Measurements from ENCODE around the gene GTF2H1.
"Not testable (repeated sequence)": the region's sequence is repeated elsewhere in the genome, so short reads cannot be mapped to it uniquely, and the experiment has no call there.

Gene GTF2H1

DNA sequence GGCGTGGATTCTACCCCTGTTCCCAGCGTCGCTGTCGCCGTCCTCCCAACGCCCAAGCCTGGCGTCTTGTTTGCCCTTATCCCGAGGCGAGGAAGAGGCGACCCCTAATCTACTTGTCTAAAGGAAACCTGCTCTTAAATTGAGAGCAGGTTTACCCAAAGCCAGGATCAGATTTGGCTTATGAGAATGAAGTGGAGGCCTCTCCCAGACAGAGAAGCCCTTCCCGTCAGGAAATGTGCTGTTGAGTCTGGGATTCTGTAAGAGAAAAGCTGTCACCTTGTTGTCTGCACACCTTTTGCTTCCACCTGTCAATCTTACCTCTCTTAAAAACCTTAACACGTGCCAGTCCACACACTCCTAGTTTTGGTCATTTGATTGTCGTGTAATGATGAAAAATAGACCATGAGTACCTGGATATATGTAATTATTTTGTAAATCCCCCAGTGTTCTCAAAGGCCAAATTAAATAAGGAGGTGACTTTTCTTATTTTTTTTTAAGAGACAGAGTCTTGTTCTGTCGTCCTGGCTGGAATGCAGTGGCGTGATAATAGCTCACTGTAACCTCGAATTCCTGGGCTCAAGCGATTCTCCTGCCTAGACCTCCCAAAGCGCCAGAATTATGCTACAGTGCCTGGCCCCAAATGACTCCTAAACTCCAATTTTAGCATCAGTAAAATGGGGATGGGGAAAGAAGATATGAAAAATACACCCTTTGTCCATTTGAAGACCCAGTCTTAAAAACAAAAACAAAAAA is 627 bp downstream of the GTF2H1 start:
- H3K27ac ChIP-seq (ENCODE audit: extremely low read depth, low read depth, low read length): no peak overlapping the region; the same call in 1 of the 2 replicates
- no peaks in the 10 kb centered on the region for H3K4me1 ChIP-seq (ENCODE audit: control insufficient read depth, insufficient read depth, low read length)
- peaks cover 0 to 35% of the 10 kb centered on the region in 2 experiments; a peak in 1 of 3 replicates for H3K36me3 ChIP-seq (ENCODE audit: control insufficient read depth in 2 of 2, insufficient read depth in 1 of 2, low read length in 2 of 2)
- H3K4me3 ChIP-seq (ENCODE audit: low read depth, low read length): peak overlapping the region; percentile 100
- ChIA-PET CTCF (interaction anchor here (1.5 kb wide), 1 partner anchor 79 kb away, joined by 4 read pairs; no protein-coding TSS in a partner anchor), POLR2A (interaction anchor here (1.1 to 3.8 kb wide), 4 partner anchors 8 to 72 kb away, joined by 3 to 30 read pairs (median 4); partner anchors contain the start of gene LDHA)
- H3K9me3 ChIP-seq (ENCODE audit: control insufficient read depth, insufficient read depth, low read depth, low read length): no peaks in the 10 kb centered on the region
- no peak for TF ChIP-seq GFI1B (tag by site-specific recombination; IDR thresholded peaks at IDR 0.05)
- TF ChIP-seq SP7 (tag by site-specific recombination; IDR thresholded peaks at IDR 0.05): no peak
- TF ChIP-seq ZNF707 (tag by site-specific recombination; IDR thresholded peaks at IDR 0.05): no peak
- no peak for TF ChIP-seq ZNF112 (tag by site-specific recombination; IDR thresholded peaks at IDR 0.05)

DNA sequence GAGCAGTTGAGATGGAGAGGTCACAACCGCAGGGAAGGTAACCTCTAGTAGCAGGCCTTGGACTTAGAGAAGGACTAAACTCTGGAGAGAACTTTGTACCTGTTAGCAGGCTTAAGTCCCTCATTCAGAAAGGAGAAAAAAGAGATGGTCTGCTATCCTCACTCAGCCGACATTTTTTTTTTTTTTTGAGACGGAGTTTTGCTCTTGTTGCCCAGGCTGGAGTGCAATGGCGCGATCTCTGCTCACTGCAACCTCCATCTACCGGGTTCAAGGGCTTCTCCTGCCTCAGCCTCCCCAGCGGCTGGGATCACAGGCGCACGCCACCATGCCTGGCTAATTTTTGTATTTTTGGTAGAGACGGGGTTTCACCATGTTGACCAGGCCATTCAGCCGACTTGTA is 1.5 kb downstream of the GTF2H1 start:
- POLR2A ChIA-PET; H3K4me1 ChIP-seq (ENCODE audit: control insufficient read depth, insufficient read depth, low read length); CTCF ChIA-PET; H3K4me3 ChIP-seq (ENCODE audit: low read depth, low read length); H3K27ac ChIP-seq (ENCODE audit: extremely low read depth, low read depth, low read length); H3K9me3 ChIP-seq (ENCODE audit: control insufficient read depth, insufficient read depth, low read depth, low read length): not testable (repeated sequence)
- peaks cover 0 to 35% of the 10 kb centered on the region in 2 experiments; a peak in 1 of 3 replicates for H3K36me3 ChIP-seq (ENCODE audit: control insufficient read depth in 2 of 2, insufficient read depth in 1 of 2, low read length in 2 of 2)

DNA sequence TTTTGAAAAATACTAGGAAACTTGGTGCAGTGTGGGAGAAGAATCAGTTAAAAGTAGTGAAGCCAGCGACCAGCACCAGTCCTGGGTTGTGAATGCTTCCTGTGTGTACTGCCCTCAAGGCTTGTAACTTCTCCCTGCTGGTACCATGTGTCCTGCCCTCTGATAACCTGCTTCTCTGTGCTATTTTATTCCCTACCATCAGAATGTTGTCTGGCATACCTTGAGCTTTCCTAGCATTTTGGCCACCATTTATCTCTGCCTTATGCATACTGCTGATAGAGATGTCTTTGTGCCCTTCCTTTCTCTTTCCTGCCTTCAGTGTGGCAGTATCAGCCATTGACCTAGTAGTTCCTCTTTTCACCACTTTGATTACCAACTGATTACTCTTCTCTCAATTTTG is 2.0 kb downstream of the GTF2H1 start:
- Histone ChIP-seq H3K4me1 (ENCODE audit: control insufficient read depth, insufficient read depth, low read length) (no peaks in the 10 kb centered on the region), H3K9me3 (ENCODE audit: control insufficient read depth, insufficient read depth, low read depth, low read length) (no peaks in the 10 kb centered on the region), H3K27ac (ENCODE audit: extremely low read depth, low read depth, low read length) (no peak overlapping the region), H3K4me3 (ENCODE audit: low read depth, low read length) (no peak overlapping the region), H3K36me3 (ENCODE audit: control insufficient read depth in 2 of 2, insufficient read depth in 1 of 2, low read length in 2 of 2) (peaks cover 0 to 40% of the 10 kb centered on the region in 2 experiments; a peak in 1 of 3 replicates)
- ChIA-PET POLR2A (no interaction called here), CTCF (no interaction called here)
- TF ChIP-seq GLIS2 (tag by site-specific recombination; IDR thresholded peaks at IDR 0.05) (no peak), ZNF274 (IDR thresholded peaks at IDR 0.05; ENCODE audit: low read length) (no peak), ZNF274 (tag by site-specific recombination; IDR thresholded peaks at IDR 0.05; ENCODE audit: borderline replicate concordance) (no peak), ZNF350 (tag by site-specific recombination; IDR thresholded peaks at IDR 0.05) (no peak), ZBTB7A (tag by site-specific recombination; IDR thresholded peaks at IDR 0.05; ENCODE audit: low read depth) (no peak), INSM2 (tag by site-specific recombination; IDR thresholded peaks at IDR 0.05) (no peak), HOXC10 (CRISPR knock-in tag; IDR thresholded peaks at IDR 0.05) (no peak), ZNF239 (tag by site-specific recombination; IDR thresholded peaks at IDR 0.05) (no peak), ZNF621 (tag by site-specific recombination; IDR thresholded peaks at IDR 0.05) (no peak), MEIS1 (CRISPR knock-in tag; IDR thresholded peaks at IDR 0.05; ENCODE audit: borderline replicate concordance) (no peak), YY2 (tag by site-specific recombination; IDR thresholded peaks at IDR 0.05) (no peak)
- TF ChIP-seq, protein P1, sequence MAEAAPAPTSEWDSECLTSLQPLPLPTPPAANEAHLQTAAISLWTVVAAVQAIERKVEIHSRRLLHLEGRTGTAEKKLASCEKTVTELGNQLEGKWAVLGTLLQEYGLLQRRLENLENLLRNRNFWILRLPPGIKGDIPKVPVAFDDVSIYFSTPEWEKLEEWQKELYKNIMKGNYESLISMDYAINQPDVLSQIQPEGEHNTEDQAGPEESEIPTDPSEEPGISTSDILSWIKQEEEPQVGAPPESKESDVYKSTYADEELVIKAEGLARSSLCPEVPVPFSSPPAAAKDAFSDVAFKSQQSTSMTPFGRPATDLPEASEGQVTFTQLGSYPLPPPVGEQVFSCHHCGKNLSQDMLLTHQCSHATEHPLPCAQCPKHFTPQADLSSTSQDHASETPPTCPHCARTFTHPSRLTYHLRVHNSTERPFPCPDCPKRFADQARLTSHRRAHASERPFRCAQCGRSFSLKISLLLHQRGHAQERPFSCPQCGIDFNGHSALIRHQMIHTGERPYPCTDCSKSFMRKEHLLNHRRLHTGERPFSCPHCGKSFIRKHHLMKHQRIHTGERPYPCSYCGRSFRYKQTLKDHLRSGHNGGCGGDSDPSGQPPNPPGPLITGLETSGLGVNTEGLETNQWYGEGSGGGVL (tag by site-specific recombination; IDR thresholded peaks at IDR 0.05): no peak
- TF ChIP-seq, protein P2, sequence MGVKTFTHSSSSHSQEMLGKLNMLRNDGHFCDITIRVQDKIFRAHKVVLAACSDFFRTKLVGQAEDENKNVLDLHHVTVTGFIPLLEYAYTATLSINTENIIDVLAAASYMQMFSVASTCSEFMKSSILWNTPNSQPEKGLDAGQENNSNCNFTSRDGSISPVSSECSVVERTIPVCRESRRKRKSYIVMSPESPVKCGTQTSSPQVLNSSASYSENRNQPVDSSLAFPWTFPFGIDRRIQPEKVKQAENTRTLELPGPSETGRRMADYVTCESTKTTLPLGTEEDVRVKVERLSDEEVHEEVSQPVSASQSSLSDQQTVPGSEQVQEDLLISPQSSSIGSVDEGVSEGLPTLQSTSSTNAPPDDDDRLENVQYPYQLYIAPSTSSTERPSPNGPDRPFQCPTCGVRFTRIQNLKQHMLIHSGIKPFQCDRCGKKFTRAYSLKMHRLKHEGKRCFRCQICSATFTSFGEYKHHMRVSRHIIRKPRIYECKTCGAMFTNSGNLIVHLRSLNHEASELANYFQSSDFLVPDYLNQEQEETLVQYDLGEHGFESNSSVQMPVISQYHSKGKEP (tag by site-specific recombination; IDR thresholded peaks at IDR 0.05): no peak
- TF ChIP-seq, protein P3, sequence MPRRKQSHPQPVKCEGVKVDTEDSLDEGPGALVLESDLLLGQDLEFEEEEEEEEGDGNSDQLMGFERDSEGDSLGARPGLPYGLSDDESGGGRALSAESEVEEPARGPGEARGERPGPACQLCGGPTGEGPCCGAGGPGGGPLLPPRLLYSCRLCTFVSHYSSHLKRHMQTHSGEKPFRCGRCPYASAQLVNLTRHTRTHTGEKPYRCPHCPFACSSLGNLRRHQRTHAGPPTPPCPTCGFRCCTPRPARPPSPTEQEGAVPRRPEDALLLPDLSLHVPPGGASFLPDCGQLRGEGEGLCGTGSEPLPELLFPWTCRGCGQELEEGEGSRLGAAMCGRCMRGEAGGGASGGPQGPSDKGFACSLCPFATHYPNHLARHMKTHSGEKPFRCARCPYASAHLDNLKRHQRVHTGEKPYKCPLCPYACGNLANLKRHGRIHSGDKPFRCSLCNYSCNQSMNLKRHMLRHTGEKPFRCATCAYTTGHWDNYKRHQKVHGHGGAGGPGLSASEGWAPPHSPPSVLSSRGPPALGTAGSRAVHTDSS (tag by site-specific recombination; IDR thresholded peaks at IDR 0.05): no peak
- TF ChIP-seq, protein P4, sequence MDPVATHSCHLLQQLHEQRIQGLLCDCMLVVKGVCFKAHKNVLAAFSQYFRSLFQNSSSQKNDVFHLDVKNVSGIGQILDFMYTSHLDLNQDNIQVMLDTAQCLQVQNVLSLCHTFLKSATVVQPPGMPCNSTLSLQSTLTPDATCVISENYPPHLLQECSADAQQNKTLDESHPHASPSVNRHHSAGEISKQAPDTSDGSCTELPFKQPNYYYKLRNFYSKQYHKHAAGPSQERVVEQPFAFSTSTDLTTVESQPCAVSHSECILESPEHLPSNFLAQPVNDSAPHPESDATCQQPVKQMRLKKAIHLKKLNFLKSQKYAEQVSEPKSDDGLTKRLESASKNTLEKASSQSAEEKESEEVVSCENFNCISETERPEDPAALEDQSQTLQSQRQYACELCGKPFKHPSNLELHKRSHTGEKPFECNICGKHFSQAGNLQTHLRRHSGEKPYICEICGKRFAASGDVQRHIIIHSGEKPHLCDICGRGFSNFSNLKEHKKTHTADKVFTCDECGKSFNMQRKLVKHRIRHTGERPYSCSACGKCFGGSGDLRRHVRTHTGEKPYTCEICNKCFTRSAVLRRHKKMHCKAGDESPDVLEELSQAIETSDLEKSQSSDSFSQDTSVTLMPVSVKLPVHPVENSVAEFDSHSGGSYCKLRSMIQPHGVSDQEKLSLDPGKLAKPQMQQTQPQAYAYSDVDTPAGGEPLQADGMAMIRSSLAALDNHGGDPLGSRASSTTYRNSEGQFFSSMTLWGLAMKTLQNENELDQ (tag by site-specific recombination; IDR thresholded peaks at IDR 0.05; ENCODE audit: low read depth): no peak
- TF ChIP-seq, protein P5, sequence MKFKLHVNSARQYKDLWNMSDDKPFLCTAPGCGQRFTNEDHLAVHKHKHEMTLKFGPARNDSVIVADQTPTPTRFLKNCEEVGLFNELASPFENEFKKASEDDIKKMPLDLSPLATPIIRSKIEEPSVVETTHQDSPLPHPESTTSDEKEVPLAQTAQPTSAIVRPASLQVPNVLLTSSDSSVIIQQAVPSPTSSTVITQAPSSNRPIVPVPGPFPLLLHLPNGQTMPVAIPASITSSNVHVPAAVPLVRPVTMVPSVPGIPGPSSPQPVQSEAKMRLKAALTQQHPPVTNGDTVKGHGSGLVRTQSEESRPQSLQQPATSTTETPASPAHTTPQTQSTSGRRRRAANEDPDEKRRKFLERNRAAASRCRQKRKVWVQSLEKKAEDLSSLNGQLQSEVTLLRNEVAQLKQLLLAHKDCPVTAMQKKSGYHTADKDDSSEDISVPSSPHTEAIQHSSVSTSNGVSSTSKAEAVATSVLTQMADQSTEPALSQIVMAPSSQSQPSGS (tag by site-specific recombination; IDR thresholded peaks at IDR 0.05; ENCODE audit: low read depth): no peak

Measured in HEK293 (cell line).